ENCODE results near the gene SRRM3. TPM values are rescaled to one million over a fixed set of nuclear protein-coding genes. Genes with fewer than 3 reads are reported as not detected.

Gene SRRM3
- polyA plus RNA-seq, 1 of the 3 experiments (the other 2 are of a cell fraction), result 2.7 TPM

GRCh38 chr7:76217942-76218566 is 16.4 kb downstream of the SRRM3 start (continued):
- TF ChIP-seq RXRA (IDR thresholded peaks at IDR 0.05; ENCODE audit: borderline replicate concordance, low read depth) (no peak), EP300 (IDR thresholded peaks at IDR 0.05; ENCODE audit: borderline replicate concordance in 1 of 2, low read depth in 1 of 2, low read length in 1 of 2) (no peak)

- CTCF ChIA-PET, result interaction anchor here (0.7 to 17.5 kb wide), 13 partner anchors 10 to 94 kb away, joined by 3 to 139 read pairs (median 4); partner anchors contain the start of gene SRRM3
- POLR2A ChIA-PET, result interaction anchor here (0.7 to 1.4 kb wide), 6 partner anchors 11 to 35 kb away, joined by 3 to 4 read pairs (median 3); partner anchors contain the start of gene SRRM3
- H3K27ac ChIP-seq (ENCODE audit: low read depth in 2 of 2, low read length in 1 of 2), result peak overlapping the region in 1 of 2 experiments; percentile 36; a peak in 2 of 4 replicates
- no peaks in the 10 kb centered on the region for H3K79me2 ChIP-seq (ENCODE audit: insufficient read depth)
- DNase-seq, result peak; percentile 81
- H3K9me3 ChIP-seq, result no peaks in the 10 kb centered on the region
- H3K4me2 ChIP-seq, result peak overlapping the region; percentile 38; the same call in 1 of the 2 replicates
- peaks cover 0 to 20% of the 10 kb centered on the region in 2 experiments; a peak in 1 of 4 replicates for H3K4me1 ChIP-seq (ENCODE audit: control insufficient read depth in 1 of 2, insufficient read depth in 2 of 2, low read depth in 1 of 2, low read length in 1 of 2)
- WGBS (ENCODE audit: low lambda C conversion rate), result 51% methylated on average over 11 of the region's 16 CpGs
- no peak overlapping the region for H3K4me3 ChIP-seq (ENCODE audit: low read depth in 2 of 2, low read length in 1 of 2)
- H2AFZ ChIP-seq (ENCODE audit: low read depth), result no peak overlapping the region
- H3F3A ChIP-seq (replicated peaks; ENCODE audit: insufficient read depth), result no peaks in the 10 kb centered on the region
- peaks cover 28% of the 10 kb centered on the region; the same call in 1 of the 2 replicates for H3K27me3 ChIP-seq (ENCODE audit: insufficient read depth)
- no peaks in the 10 kb centered on the region for H3K36me3 ChIP-seq (replicated peaks in 1 of 2; ENCODE audit: control insufficient read depth in 1 of 2, insufficient read depth in 2 of 2, low read length in 1 of 2)
- 0 out of 2 replicates have a peak, but pooled peaks cover 2% of the 10 kb centered on the region for H4K20me1 ChIP-seq (ENCODE audit: insufficient read depth)
- no peak overlapping the region for H3K9ac ChIP-seq
- H3K9me2 ChIP-seq, result no peaks in the 10 kb centered on the region
- TF ChIP-seq IRF3 (IDR thresholded peaks at IDR 0.05; ENCODE audit: low read depth, low read length) (no peak), MAX (IDR thresholded peaks at IDR 0.05; ENCODE audit: low read depth) (no peak), RFX5 (IDR thresholded peaks at IDR 0.05; ENCODE audit: low read length) (no peak), YY1 (IDR thresholded peaks at IDR 0.05; ENCODE audit: low read depth) (no peak), NFIC (IDR thresholded peaks at IDR 0.05; ENCODE audit: borderline replicate concordance) (peak; percentile 71), FOXJ3 (CRISPR knock-in tag; IDR thresholded peaks at IDR 0.05) (0 out of 2 replicates have a peak, but pooled peaks have one; percentile 16), FOSL2 (IDR thresholded peaks at IDR 0.05; ENCODE audit: borderline replicate concordance, low read depth) (no peak), CTCF (IDR thresholded peaks at IDR 0.05) (no peak; the same call in 1 of the 2 replicates), REST (IDR thresholded peaks at IDR 0.05; ENCODE audit: low read depth, low read length) (peak; percentile 49; the same call in 1 of the 2 replicates), RCOR1 (IDR thresholded peaks at IDR 0.05; ENCODE audit: low read length) (peak; percentile 46), ZBTB33 (IDR thresholded peaks at IDR 0.05; ENCODE audit: borderline replicate concordance, low read depth) (no peak), MEF2A (IDR thresholded peaks at IDR 0.05; ENCODE audit: borderline replicate concordance, low read depth) (no peak), PBX3 (IDR thresholded peaks at IDR 0.05) (no peak), NRF1 (IDR thresholded peaks at IDR 0.05; ENCODE audit: low read depth, low read length) (no peak), SIN3A (IDR thresholded peaks at IDR 0.05; ENCODE audit: borderline replicate concordance, low read depth, low read length) (no peak), RAD21 (IDR thresholded peaks at IDR 0.05; ENCODE audit: low read length) (peak; percentile 48)
Measured at GRCh38 chr7:76220185-76221057, 18.7 kb downstream of the SRRM3 start.
